HuH-7.5 (cell line): Measurements from ENCODE around the gene UBE3C.
"Not testable (repeated sequence)": the region's sequence is repeated elsewhere in the genome, so short reads cannot be mapped to it uniquely, and the experiment has no call there.

Experiments
- DNase-seq: peaks from one replicate; pipeline ENCODE4 v3.0.0; 2011; ENCODE audit warnings: low spot score

Gene UBE3C

DNA sequence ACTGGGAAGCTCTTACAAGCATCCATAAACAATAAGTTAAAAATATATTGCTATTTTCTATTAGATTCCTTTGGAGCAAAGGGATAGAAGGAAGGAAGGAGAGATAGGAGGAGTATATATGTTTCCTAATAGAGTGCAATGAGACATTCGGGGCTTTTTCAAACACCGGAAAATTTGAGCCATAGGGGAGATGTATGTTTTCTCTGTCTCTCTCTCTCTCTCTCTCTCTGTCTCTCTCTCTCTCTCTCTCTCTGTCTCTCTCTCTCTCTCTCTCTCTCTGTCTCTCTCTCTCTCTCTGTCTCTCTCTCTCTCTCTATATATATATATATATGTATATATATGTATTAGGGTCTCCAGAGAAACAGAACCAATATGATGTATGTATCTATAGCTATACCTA, 7.9 kb upstream of the UBE3C start:
- not testable (repeated sequence) for DNase-seq

DNA sequence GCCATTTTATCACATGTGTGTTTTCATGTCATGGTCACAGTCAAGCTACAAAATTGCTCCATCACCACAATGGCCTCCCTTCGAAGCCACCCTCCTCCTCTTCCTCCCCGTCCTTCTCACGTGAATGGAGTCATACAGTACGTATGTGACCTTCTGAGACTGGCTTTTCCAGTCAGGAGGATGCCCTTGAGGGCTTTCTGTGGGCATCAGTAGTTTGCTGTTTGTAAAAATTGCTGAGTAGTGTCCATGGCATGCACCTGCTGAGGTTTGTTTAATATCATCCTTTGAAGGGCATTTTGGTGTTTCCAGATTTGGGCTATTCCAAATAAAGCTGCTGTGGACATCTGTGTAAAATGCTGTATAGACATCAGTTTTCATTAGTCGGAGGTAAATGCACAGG, 5.9 kb upstream of the UBE3C start:
- DNase-seq: no peak

DNA sequence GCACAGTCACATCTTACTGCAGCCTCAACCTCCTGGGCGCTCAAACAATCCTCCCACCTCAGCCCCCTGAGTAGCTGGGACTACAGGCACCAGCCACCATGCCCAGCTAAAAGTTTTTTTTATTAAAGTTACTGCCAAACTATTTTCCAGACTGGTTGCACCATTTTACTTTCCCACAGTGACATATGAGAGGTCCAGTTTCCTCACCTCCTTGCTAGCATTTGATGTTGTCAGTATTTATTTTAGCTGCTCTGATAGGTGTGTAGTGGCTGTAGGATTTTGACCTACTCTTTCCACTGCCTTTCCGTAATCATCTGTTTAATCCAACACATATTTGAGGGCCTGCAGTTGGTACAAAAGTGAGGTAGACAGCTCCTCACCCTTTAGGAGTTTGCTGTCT, 5.4 kb upstream of the UBE3C start:
- no peak for DNase-seq

DNA sequence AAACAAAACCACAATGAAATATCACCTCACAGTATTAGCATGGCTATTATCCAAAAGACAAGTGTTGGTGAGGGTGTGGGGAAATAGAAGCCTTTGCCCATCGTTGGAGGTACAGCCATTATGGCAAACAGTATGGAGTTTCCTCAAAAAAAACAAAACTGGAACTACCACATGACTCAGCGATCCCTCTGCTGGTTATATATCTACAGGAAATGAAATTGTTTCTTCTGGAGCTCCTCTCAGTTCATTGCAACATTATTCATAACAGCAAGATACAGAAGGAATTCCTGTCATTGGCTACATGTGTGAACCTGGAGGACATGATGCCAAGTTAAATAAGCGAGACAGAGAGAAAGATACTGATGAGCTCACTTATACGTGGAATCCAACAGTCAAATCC, 2.4 kb upstream of the UBE3C start:
- DNase-seq: no peak

DNA sequence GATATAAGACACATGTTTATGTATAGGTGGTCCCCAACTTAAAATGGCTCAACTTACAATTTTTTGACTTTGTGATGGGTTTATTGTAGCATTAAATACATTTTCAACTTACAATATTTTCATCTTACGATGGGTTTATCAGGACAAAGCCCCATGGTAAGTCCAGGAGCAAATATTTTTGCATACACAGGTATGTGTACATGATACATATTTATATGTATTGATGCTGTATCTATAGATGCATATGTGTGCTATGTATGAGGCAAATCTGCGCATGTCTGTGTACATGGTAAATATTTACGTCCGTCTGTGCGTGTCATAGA, 664 bp upstream of the UBE3C start:
- DNase-seq: no peak

DNA sequence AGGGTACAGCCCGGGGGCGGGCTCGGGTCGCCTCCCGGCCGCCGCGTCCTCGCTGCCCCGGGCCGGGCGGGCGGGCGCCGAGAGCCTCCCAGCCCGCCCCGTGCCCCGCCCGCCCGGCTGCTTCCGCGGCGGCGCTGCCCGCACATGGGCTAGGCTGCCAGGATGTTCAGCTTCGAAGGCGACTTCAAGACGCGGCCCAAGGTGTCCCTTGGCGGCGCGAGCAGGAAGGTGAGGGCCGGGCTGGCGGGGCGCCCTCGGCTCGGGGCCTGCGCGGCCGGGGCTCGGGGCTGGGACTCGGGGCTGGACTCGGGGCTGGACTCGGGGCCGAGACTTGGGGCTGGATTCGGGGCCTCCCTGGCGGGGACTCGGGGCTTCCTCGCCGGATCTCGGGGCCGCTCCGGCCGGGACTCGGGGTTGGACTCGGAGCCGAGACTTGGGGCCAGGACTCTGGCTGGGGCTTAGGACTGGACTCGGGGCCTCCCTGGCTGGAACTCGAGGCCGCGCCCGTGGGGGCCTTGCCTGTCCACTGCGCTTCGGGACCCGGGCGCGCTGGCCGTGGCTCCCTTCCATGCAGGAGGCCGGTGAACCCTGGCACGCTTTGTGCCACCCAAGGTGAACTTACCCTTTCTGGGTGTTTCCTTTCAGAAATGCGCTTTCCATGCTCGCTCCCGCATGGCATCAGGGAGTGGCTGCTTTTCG, 534 bp downstream of the UBE3C start:
- DNase-seq: peak; percentile 40

DNA sequence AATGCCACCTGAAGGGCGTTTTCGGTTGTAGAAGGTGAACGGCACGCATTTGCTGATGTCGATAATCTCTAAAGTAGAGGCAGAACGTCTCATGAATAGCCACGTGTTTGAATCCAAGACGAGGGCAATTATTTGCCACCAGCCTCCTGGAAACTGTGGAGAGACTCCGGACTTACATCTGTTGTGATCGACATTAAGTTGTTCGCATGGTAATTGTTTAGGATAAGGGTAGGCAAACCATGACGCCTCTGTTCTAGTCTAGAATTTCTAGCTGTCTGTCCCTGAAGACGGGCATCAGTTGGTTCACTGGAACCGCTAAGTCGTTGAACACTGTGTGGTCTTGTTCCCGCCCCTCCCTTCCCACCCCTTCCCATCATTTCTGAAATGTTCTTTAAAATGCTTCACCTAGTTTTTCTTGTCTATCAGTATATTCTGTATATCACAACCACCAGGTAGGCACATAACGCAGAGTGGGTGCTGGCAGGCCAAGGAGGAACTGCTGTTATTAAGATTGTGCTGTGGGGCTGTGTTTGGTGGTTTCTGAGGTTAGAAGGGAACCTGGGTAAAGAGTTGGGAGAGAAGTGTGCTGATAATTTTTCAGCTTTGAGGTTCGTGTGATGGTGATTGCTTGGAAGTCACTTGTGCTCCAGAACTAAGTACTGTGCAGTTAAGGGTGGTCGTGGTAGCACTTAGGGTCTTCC, 1.2 kb downstream of the UBE3C start:
- no peak for DNase-seq

DNA sequence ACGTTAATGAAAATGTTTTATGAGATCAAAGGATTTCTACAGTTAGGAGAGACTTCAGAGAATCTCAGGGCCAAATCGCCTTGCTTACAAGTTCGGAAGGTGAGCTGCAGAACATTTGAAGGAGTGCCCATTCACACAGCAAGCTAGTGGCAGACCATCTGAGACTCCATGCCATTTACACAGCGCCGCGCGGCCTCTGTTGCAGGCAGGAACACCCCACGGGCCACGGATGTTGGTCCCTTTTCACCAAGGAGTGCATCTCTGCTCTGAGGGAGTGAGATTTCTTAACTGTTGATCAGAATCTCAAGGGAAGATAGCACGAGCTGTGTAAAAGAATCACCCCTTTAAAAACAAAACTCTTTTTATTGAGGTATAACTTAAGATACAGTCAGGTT, 1.8 kb downstream of the UBE3C start:
- DNase-seq: no peak

DNA sequence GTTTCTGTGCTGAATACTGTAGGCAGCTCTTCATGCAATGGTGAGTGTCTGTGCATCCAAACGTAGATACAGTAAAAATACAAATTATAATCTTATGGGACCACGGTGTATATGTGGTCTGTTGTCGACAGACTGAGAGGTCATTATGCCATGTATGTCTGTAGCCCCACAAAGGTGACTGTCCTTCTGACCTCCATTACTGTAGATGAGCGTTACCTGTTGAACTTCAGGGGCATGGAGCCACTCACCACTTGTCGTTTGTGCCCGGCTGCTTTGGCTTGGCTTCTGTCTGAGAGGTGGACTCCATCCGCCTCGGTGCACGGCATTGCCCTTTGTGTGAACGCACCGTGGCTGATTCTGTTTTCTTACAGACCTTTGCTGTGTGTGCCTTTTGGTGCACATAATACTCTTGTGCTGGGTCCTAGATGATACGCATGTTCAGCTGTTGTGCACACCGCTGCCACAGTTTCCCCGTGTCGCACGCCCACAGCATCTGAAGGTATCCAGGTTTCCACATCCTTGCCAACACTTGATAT, 2.9 kb downstream of the UBE3C start:
- no peak for DNase-seq

DNA sequence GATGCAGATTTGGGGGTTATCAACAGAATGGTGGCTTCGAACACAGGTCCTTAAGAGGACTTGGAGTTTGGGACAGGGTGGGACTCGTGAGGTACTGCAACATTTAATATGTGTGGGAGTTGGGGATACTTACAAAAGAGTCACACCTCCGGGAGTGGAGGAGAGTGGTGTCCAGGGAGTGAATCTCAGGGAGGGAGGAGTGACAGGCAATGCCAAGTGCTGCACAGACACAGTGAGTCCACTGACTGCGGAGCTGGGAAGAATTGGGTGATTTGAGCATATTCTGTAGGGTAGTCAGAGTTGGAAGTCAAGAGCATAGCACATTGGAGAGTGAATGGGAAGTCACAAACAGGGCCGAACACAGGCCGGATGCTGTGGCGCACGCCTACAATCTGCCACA, 5.1 kb downstream of the UBE3C start:
- no peak for DNase-seq

DNA sequence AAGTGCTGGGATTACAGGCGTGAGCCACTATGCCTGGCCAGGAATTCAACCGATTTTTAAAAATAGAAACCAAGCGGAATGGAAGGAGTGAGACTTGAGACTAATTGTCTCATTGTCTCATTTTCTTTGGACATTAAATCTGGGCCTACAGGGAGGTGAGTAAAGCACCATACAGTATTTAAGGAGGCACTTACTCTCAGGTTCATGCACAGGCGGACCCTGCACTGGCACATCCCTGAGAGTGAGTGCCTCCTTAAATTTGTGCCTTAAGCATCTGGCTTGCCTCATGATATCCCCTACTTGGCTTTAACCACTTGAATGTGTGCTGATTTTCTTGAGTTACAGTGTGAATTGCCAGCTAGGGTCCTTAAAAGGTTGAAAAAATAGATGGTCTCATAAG, 10.6 kb downstream of the UBE3C start:
- DNase-seq: no peak

DNA sequence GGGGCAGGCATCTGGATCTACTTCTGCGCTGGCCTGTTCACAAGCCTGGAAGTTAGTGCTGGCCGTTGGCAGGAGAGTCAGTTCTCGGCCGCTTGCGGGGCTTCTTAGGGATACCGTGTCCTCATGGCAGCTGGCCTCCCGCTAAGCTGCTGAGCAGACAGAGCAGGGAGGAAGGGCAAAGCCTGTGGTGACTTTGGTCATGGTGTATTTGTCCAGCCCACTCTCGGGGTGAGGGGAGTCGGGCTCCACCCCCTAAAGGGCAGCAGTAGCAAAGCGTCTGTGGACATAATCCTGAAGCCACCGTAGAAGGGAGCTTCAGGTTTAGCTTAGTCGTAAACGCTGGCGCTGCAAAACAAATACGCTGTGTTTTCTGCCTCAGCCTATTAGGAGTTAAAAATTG, 12.2 kb downstream of the UBE3C start:
- peak; percentile 51 for DNase-seq

DNA sequence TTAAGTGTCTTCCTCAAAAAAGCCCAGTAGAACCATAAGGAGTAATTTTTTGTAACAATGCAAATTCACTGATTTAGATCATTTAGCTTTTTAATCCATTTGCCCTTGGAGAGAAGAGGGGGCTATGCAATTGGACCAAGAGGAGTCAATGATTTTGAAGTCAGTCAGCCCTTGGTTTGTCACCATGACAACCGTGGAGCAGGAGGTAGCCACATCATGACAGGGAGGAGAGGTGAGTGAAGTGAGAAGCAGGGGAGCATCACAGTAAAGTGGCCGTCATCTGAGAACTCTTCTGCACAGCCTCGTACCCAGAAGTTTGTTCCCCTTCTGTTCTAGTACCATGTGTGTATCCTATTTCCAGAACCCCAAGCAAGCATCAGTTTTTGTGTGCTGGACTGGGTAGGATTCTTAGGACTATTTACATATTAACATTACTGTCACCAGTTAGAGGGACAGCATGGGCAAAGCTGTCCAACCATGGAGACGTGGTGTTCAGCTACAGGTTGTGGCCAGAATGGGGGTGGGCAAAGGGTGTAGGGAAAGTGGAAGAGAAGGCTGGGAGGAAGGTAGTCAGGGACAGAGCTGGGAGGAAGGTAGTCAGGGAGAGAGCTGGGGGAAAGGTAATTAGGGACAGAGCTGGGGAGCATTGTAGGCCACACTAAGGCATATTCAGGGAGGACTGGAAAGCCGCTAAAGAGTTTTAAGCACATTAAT, 13.1 kb downstream of the UBE3C start:
- DNase-seq: no peak

DNA sequence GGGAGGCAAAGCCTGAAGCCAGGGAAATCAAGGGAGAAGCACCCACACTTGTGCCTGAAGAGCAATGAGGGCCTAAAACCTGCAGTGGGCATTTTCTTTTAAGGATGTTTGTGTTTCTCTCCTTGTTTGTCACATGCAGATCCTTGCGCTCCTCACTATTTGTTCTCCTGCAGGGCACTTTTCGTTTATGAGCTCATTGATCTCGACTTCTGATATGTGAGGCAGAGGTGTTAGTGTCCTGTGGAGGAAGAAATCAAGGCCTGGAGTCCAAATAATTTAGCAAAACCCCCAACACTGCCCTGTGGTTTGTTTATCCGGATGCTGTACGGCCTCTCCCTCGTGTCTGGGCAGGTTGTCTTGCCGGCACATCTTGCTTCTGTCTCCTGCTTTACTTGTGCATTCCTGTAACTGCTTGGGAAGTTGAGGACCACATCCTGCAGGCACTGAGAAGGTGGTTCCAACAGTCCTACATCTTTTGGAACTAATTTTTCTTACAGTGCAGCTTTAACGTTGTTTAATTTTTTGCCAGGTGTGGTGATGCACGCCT, 13.7 kb downstream of the UBE3C start:
- DNase-seq: no peak

DNA sequence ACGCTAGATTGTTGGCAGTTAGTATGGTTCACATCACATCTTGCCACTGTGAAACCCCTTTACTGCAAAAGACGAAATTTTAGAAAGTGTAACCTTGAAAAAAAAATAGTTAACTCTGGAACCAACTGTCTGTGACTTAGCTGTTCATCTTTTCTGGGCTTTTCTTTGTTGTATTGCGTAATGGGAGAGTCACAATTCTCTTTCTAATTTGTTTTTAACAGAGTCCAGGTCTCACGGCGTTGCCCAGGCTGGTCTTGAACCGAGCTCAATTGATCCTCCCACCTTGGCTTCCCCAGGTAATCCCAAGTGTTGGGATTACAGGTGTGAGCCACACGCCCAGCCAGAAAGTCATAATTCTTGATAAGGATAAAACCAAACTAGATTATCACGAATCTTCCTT, 14.5 kb downstream of the UBE3C start:
- no peak for DNase-seq

DNA sequence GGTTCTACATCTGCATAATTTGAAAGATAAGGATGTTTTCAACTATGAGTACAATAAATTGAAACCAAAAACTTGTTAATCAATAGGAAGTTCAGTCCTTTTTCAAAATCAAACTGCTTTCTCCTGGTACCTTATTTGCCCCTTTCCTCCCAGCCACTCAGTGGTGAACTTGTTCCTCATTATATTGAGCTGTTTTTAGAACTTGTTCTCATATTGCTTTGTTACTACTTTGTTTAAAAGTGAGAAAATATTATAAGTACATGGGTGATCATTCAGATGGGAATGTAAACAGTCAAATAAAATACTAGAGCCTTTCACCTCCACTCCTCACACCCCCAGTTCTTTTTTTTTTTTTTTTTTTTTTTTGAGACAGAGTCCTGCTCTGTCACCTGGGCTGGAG, 17.2 kb downstream of the UBE3C start:
- no peak for DNase-seq

DNA sequence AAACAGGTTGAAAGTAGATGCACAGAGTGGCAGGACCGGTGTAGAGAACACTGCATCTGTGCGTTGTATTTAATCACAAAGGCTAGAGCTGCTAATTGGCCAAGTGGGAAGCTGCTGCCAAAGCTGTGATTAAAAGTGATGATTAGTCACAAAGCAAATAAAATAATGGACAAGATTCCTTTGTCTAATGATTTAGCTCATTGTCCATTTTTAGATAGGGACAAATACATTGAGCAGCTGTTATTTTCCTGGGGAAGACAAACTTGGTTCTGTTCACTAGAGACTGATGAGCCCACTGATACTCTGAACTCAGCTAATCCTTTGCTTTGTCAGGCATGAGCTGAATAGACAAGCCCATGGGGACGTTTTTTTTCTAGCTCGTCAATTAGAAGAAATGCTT, 19.7 kb downstream of the UBE3C start:
- DNase-seq: no peak

DNA sequence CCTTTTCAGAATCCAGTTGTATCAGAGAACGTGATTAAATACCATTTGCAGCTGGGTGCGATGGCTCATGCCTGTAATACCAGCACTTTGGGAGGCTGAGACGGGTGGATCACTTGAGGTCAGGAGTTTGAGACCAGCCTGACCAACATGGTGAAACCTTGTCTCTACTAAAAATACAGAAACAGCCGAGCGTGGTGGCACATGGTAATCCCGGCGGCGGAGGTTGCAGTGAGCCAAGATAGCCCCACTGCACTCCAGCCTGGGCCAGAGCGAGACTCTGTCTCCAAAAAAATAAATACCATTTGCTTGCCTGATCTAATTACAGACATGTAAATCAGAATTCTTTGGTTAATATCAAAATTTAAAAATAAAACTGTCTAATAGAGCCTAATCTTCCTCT, 20.8 kb downstream of the UBE3C start:
- DNase-seq: not testable (repeated sequence)

DNA sequence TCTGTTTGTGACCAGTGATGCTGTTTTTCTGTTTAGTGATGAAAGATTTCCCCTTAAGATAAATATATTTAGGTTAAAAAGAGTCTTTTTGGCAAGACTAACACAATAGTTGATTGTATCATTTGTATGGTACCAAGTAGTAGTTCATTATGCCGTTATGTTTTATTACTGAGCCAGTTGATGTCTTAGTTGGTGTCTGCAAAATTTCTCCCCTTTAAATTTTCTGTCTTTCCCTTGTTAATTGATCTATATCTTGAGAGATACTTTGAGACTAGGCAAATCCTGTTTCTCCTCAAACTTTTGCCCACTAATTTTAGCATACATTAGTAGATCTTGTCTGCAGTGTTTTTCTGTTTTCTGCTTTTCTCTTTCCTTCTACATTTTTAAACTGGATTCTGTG, 21.7 kb downstream of the UBE3C start:
- DNase-seq: no peak

DNA sequence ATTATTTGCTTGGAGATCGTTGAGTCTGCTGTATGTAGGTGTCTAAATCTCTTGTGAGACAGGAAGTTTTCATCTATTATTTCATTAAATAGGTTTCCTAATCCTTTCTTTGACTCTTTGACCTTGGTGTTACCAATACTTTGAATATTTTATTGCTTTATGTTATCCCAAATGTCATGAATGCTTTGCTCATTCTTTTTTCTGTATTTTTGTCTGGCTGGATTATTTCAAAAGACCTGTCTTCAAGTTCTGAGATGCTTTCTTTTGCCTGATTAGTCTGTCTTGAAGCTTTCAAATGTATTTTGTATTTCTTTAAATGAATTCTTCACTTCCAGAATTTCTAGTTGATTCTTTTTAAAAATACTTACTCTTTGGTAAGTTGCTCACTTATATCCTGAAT, 27.3 kb downstream of the UBE3C start:
- DNase-seq: no peak

DNA sequence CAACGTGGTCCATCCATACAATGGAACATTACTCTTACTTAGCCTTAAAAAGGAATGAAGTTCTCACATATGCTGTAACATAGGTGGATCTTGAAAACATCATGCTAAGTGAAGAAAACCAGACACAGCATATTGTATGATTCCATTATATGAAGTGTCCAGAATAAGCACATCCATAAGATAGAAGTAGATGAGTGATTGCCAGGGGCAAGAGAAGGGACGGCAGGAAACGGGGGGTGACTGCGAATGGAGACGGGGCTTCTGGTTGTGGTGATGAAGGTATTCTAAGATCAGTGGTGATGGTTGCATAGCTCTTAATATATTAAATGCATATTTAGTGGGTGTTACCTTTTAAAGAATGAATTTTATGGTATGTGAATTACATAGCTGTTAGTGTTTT, 29.8 kb downstream of the UBE3C start:
- DNase-seq: no peak

DNA sequence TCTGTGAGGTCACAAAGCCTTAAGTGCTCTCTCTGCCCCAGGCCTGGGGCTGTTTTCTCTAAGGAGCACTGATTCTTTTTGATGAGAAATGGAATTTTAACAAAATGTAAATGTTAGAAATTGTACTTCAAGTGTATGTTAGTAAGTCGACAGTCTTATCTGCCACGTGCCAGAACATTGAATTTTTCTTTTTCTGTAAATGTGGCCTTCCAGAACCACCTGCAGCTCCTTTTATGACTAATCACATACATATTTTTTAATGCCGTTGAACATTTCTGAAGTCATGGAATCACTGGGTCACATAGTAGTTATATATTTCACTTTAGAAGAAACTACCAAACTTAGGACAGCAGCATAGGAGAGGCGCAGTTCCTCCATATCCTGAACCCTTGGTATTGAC, 38.0 kb downstream of the UBE3C start:
- DNase-seq: no peak

DNA sequence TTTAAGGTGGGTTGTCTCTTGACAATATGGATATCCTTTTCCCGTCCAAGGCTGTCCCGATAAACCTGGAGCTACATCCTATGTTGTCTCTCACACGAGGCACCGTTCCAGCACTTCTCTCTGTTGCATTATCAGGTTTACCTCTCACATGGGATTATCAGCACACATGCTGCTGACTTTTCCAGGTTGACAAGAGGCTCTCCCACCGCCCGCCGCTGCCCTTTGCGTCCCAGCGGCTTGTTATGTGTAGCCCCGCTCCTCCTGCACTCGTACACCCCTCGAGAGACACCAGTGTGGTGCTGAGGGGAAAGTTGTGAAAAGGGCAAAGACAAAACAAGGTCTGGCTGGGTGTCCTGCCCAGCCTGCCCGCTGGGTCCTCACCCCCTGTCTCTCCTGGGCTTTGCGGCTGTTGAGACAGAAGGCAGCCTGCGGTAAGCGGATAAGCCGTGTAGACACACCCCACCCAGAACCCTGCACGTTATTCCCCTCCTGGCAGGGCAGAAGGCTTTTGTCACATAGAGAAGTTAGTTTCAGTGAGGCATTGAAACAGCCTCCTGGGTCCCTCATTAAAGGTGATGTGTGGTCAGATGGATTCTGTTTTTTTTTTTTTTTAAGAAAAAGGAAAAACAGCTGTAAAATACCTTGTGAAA, 38.7 kb downstream of the UBE3C start:
- no peak for DNase-seq
